HS-27A (cell line): ENCODE results near the gene SLC17A5.
"Not testable (repeated sequence)": the region's sequence is repeated elsewhere in the genome, so short reads cannot be mapped to it uniquely, and the experiment has no call there.

Source experiments
- DNase-seq: peaks from one replicate; pipeline ENCODE4 v3.0.0-alpha.2; 2012; ENCODE audit warnings: low read depth, missing footprints

The SLC17A5 gene

DNA sequence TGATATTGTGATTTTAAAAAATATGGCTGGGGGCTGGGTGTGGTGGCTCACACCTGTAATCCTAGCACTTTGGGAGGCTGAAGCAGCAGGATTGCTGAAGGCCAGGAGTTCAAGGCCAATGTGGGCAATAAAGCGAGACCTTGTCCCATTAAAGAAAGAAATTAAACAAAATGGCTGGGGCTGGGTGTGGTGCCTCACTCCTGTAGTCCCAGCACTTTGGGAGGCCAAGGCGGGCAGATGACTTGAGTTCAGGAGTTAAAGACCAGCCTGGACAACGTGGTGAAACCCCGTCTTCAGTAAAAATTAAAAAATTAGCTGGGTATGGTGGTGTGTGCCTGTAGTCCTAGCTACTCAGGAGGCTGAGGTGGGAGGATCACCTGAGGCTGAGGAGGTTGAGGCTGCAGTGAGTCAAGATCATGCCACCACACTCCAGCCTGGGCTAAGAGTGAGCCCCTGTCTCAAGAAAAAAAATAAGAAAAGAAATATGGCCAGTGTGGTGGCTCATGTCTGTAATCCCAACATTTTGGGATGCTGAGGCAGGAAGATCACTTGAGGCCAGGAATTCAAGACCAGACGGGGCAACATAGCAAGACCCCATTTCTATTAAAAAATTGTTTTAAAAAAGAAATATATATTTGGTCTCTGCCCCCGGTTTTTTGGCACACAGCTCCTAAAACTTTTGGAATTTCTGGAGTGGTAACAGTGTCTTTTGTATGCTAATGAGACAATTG, 39.8 kb downstream of the SLC17A5 start:
- DNase-seq, result no peak

DNA sequence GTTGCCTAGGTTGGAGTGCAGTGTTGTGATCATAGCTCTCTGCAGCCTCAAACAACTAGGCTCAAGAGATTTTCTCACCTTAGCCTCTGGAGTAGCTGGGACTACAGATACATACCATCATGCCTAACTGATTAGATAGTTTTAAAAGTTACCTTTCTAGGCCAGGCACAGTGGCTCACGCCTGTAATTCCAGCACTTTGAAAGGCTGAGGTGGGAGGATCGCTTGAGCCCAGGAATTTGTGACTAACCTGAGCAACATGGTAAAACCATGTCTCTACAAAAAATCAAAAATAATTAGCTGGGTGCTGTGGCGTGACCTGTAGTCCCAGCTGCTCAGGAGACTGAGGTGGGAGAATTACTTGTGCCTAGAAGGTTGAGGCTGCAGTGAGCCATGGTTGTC, 41.2 kb downstream of the SLC17A5 start:
- no peak for DNase-seq

DNA sequence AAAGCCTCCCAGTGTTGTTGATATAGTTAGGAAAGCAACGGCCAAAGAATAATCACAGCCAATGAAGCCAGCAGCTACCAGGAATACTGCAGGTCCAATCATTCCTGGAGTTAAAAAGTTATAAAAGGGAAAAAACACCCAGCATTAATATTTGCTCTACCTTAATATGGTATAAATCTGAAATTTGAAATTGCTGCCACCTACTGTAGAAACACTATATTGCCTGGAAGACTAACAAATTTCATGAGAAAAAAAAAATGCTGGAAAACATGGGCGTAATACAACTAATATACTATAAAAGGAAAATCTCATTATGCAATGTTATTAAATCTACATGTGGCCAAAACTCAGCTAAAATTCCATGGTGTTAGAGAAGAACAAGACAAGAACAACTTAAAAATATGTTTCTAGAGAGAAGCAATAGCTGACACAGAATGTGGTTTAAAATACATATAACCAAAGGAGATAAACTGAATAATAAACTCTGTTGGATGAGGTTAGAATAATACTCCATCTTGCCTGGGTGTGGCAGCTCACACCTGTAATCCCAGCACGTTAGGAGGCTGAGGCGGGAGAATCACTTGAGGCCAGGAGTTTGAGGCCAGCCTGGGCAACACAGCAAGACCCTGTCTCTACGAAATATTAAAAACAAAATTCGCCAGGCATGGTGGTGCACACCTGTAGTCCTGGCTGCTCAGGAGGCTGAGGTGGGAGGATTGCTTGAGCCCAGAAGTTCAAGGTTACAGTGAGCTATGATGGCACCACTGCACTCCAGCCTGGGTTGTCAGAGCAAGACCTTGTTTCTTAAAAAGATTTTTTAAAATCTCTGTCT, 43.1 kb downstream of the SLC17A5 start:
- DNase-seq, result peak; percentile 20

GRCh38 chr6:73608761-73609160, 45.0 kb downstream of the SLC17A5 start:
- no peak for DNase-seq

DNA sequence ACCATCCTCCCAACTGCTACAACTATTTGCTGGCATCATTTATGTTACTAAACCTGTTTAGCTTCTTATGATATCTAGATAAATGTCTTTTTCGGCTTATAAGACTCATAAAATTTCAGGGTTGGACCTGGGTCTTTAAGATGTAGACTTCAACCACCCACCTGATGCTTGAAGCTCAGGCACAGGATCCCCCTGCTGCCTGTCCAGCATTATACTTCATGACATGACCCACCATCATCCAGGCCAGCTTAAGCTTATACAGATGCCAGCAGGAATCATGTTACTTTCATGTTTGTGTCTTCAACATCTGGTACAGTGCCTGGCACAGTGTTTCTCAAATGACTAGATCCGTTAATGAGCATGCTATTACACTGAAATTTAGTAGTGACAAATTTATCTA, 47.4 kb downstream of the SLC17A5 start:
- no peak for DNase-seq

- no peak for DNase-seq
These were observed 49.3 kb downstream of the SLC17A5 start for GRCh38 chr6:73604461-73604860.

DNA sequence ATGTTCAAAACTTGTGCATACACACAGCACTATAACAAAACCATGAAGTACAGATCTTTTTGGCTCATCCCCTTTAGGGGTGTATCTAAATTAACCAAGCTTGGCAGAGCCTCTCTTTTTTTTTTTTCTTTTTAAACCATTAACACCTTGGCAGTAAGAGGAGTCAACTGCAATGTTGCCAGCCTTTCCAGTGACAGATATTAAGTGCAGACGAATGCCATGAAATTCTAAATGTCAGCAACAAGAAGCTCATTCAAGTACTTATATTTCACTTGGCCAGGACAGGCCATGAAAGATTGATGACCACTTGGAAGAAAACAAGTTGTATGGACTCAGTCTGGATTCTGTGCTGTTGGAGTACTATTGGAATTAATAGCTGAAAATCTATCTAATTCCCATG, 49.8 kb downstream of the SLC17A5 start:
- no peak for DNase-seq

DNA sequence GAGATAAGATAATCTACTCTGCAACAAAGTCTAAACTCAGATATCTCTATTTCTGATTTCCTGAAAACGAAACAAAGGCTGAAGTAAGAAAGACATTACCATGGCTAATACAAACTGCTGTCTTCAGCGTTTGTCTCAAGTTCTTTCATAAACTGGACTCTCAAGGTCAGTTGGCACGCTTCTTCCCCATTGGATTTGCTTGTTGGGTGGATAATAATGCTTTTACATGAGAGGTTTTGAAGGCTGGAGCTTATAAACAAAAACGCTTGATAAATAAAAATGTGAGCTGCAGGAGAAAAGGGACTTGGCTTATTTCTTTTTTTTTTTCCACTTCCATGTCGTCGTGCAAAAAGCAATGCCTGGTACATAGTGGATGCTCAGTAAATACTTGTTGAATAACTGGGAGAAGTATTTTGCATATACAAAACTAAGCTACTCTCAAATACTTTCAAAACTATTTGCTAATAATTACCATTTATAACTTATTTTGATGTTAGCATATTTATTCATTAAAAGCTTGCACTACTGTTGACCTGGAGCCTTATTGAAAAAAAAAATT, 67.3 kb downstream of the SLC17A5 start:
- DNase-seq, result no peak

DNA sequence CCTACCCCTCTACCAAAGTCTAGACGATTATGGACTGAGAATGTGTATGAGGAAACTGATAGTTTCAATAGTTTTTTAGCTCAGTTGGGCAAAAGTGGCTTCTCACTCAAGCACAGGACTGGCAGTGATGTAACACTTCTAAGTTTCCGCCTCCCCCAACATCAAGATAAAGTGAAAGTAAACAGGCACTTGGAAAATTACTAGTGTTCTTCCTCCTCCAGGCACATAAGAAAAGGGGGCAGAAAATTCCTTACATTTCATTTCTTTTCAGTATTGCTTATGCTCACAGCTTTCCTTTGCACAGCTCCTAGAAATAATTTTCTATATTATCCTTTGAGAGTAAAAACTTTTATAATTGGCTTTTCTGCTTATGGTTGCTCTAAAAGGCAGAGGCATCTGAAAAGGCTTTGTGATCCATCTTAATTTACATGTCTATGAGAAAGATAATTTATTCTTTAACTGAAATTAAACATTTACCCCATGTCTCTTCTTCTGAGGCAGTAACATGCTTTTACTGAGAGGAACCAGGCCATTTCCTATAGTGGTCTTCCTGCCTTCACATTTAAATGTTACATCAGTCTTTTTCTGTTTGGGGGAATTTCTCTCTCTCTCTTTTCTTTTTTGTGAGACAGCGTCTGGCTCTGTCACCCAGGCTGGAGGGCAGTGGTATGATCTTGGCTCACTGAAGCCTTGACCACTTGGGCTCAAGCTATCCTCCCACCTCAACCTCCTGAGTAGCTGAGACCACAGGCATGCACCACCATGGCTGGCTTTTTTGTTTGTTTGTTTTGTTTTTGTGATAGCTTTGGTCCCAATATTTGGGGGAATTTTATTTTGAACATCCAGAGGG, 68.0 kb downstream of the SLC17A5 start:
- no peak for DNase-seq

GRCh38 chr6:73581293-73581692, 72.5 kb downstream of the SLC17A5 start:
- no peak for DNase-seq

GRCh38 chr6:73580247-73581149, 73.3 kb downstream of the SLC17A5 start:
- DNase-seq, result peak; percentile 86

- no peak for DNase-seq
These were observed 73.9 kb downstream of the SLC17A5 start for GRCh38 chr6:73579851-73580246.

GRCh38 chr6:73579389-73579788, 74.4 kb downstream of the SLC17A5 start:
- DNase-seq, result no peak

DNA sequence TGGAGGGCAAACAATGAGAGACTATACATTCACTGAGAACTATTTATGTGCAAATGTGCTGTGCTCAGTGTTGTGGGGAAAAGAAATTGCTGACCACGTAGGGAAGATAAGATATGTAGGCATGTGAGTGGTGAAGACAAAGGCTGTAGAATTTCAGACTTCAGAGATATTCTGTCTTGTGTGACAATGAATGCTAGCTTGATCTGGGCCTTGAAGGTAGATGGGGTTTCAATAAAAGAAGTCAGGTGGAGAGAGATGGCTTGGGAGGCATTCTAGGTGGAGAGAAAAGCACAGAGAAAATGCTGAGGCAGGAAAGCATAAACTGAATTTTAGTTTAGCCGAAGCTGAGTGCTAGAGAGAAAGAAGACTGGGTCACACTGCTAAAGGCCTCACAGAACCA, 76.1 kb downstream of the SLC17A5 start:
- DNase-seq, result no peak

- not testable (repeated sequence) for DNase-seq
These were observed 81.3 kb downstream of the SLC17A5 start for GRCh38 chr6:73572531-73572930.

- not testable (repeated sequence) for DNase-seq
These were observed 82.3 kb downstream of the SLC17A5 start for GRCh38 chr6:73571218-73572181.

GRCh38 chr6:73569121-73569520, 84.7 kb downstream of the SLC17A5 start:
- DNase-seq, result no peak

DNA sequence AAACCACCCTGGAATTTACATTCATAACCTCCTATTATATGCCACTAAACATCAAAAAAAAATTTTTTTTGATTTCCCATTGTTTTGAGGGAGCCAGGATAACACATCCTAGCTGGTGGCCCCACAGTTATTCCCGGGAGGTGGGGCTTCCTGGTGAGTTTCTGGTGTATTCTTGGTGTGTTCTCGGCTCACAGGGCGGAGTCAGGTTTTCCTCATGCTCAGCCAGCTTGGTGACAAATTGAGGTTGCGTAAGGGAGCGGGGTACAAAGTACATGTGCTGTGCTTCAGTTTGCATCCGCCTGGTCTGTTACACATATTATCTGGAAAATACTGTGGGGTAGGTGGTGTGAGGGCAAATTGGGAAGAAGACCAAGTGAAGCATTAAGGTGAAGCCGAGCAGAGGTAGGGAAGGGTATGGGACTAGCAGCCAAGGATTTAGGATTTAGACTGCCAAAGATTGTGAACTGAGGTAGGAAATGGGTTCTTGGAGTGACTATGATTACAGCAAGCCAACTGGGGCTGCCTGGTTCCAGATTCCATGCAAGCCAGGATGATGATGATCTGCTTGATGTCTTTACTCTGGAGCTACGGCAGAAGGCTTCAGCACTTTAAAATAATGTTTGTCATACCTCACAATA, 86.7 kb downstream of the SLC17A5 start:
- DNase-seq, result no peak

GRCh38 chr6:73566486-73566871, 87.3 kb downstream of the SLC17A5 start:
- DNase-seq, result not testable (repeated sequence)
